Neutrophil (primary cell): ENCODE data around the gene FAM25A.
"Not testable (repeated sequence)": the region's sequence is repeated elsewhere in the genome, so short reads cannot be mapped to it uniquely, and the experiment has no call there.

Source experiments
- H3K27ac ChIP-seq: fragments of 200-600 bp; sonication (generic); 2 replicates; pipeline ENCODE4 v1.5.1; 2016; ENCODE audit warnings: mild to moderate bottlenecking, moderate library complexity
- H3K27me3 ChIP-seq: fragments of 200-600 bp; sonication (generic); 2 replicates; pipeline ENCODE4 v1.6.0; 2016; ENCODE audit warnings: mild to moderate bottlenecking
- H3K36me3 ChIP-seq: fragments of 200-600 bp; sonication (generic); 2 replicates; pipeline ENCODE4 v1.5.1; 2017
- H3K4me1 ChIP-seq, 2 experiments: fragments of 200-600 bp in 1 of 2; sonication (generic) in 1 of 2; 1 replicate in 1 of 2; 2 replicates in 1 of 2; pipeline versions ENCODE4 v1.5.1 to v1.6.1; 2013 to 2016; ENCODE audit warnings: low read depth in 1 of 2, low read length in 1 of 2, mild to moderate bottlenecking in 1 of 2, moderate library complexity in 1 of 2; ENCODE audit not compliant: control insufficient read depth in 1 of 2, insufficient read depth in 1 of 2
- H3K4me3 ChIP-seq, 2 experiments: fragments of 200-600 bp in 1 of 2; sonication (generic) in 1 of 2; 1 replicate in 1 of 2; 2 replicates in 1 of 2; pipeline ENCODE4 v1.5.1; 2013 to 2016; ENCODE audit warnings: low read depth in 1 of 2, low read length in 1 of 2, mild to moderate bottlenecking in 1 of 2, moderate library complexity in 1 of 2
- H3K9me3 ChIP-seq: fragments of 200-600 bp; sonication (generic); 2 replicates; pipeline ENCODE4 v1.5.1; 2016
- TF ChIP-seq, protein P1 (sequence below): fragments of 200-600 bp; sonication (generic); IDR thresholded peaks from 2 replicates; pipeline ENCODE4 v1.5.1; 2016; ENCODE audit warnings: antibody characterized with exemption

FAM25A gene

DNA sequence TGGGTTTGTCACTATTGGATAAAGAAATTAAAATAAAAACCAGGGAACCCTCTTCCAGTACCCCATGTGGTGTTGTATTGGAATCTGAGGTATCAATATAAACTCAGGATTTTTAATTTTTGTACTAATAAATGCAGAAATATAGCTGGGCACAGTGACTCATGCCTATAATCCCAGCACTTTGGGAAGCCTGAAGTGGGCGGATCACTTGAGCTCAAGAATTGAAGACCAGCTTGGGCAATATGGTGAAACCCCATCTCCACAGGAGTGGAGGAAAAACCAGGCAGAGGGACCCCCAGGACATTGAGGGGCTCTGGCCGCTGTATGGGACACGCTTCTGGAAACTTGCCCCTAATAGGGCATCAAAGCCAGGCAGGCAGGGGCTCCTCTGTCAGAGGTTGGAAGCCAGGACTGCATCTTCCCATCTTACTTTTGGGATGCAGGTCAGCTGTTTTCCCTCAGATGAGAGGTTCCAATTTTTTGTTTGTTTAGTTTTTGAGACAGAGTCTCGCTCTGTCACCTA lies 40.7 kb upstream of the FAM25A start:
- Histone ChIP-seq H3K4me1 (no peaks in the 10 kb centered on the region), H3K4me3 (no peak overlapping the region), H3K27ac (no peak overlapping the region), H3K27me3 (peaks cover 11% of the 10 kb centered on the region), H3K9me3 (no peaks in the 10 kb centered on the region), H3K36me3 (no peaks in the 10 kb centered on the region)
- TF ChIP-seq, protein P1, sequence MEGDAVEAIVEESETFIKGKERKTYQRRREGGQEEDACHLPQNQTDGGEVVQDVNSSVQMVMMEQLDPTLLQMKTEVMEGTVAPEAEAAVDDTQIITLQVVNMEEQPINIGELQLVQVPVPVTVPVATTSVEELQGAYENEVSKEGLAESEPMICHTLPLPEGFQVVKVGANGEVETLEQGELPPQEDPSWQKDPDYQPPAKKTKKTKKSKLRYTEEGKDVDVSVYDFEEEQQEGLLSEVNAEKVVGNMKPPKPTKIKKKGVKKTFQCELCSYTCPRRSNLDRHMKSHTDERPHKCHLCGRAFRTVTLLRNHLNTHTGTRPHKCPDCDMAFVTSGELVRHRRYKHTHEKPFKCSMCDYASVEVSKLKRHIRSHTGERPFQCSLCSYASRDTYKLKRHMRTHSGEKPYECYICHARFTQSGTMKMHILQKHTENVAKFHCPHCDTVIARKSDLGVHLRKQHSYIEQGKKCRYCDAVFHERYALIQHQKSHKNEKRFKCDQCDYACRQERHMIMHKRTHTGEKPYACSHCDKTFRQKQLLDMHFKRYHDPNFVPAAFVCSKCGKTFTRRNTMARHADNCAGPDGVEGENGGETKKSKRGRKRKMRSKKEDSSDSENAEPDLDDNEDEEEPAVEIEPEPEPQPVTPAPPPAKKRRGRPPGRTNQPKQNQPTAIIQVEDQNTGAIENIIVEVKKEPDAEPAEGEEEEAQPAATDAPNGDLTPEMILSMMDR: no peak

DNA sequence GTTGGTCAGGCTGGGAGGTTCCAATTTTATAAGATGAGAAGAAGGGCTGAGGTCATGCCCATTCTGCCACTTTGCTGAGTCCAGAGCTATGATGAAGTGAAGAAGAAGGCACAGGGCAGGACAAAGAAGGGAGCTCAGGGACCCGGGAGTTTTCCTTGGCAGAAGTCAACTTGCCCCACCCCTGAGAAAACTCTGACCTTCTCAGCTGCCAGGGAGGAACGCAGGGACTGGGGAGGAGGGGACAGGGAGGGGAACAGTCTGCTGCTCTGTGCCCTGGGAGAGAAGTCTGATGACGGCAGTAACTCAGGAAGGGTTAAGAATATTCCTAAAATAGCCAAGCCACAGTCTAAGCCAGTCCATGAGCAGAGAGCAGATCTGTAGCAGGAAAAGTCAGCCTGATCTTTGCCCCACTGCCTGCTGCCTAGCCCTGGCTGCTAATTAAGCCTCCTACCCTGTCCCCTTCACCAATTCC lies 40.1 kb upstream of the FAM25A start:
- H3K27me3 ChIP-seq: peaks cover 9% of the 10 kb centered on the region
- TF ChIP-seq, protein P1: no peak
- H3K4me1 ChIP-seq: no peaks in the 10 kb centered on the region
- H3K27ac ChIP-seq: no peak overlapping the region
- no peaks in the 10 kb centered on the region for H3K36me3 ChIP-seq
- H3K4me3 ChIP-seq: no peak overlapping the region
- no peaks in the 10 kb centered on the region for H3K9me3 ChIP-seq

DNA sequence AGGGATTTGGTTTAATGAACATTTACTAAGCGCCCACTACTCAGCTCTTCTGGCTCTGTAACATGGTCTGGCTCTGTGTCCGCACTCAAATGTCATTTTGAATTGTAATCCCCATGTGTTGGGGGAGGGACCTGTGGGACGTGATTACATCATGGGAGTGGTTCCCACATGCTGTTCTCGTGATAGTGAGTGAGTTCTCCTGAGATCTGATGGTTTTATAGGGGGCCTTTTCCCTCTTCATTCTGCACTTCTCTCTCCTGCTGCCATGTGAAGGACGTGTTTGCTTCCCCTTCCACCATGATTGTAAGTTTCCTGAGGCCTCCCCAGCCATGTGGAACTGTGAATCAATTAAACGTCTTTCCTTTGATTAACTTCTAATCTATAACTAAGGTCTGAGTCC lies 39.1 kb upstream of the FAM25A start:
- H3K27ac ChIP-seq, H3K27me3 ChIP-seq, H3K9me3 ChIP-seq, H3K4me3 ChIP-seq, H3K4me1 ChIP-seq, H3K36me3 ChIP-seq: not testable (repeated sequence)

DNA sequence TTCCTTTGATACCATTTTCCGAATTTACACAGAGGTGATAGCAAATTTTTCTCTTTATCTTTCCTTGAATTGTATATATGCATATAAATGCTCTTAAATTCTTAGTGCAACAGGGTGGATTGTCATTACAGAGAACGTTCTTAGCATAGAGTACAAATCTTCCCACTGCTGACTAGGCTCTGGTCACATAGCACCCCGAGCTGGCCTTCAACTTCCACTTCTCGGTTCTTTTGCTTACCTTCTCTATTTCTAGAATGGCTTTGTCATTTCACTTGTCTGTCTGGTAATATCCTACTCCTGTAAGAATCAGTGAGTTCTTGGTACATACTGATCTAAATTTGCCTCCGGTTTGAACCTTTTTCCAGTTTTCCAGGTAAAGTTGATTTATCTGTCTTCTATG lies 38.4 kb upstream of the FAM25A start:
- no peaks in the 10 kb centered on the region for H3K9me3 ChIP-seq
- H3K4me1 ChIP-seq: no peaks in the 10 kb centered on the region
- H3K4me3 ChIP-seq: no peak overlapping the region
- H3K27ac ChIP-seq: no peak overlapping the region
- TF ChIP-seq, protein P1: no peak
- H3K27me3 ChIP-seq: peaks cover 9% of the 10 kb centered on the region
- H3K36me3 ChIP-seq: no peaks in the 10 kb centered on the region

DNA sequence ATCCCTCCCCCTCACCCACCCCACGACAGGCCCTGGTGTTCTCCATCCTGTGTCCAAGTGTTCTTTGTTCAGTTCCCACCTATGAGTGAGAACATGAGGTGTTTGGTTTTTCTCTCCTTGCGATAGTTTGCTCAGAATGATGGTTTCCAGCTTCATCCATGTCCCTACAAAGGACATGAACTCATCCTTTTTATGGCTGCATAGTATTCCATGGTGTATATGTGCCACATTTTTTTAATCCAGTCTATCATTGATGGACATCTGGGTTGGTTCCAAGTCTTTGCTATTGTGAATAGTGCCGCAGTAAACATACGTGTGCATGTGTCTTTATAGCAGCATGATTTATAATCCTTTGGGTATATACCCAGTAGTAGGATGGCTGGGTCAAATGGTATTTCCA lies 35.6 kb upstream of the FAM25A start:
- H3K9me3 ChIP-seq, H3K4me1 ChIP-seq, H3K27ac ChIP-seq, H3K4me3 ChIP-seq, H3K36me3 ChIP-seq, H3K27me3 ChIP-seq: not testable (repeated sequence)

DNA sequence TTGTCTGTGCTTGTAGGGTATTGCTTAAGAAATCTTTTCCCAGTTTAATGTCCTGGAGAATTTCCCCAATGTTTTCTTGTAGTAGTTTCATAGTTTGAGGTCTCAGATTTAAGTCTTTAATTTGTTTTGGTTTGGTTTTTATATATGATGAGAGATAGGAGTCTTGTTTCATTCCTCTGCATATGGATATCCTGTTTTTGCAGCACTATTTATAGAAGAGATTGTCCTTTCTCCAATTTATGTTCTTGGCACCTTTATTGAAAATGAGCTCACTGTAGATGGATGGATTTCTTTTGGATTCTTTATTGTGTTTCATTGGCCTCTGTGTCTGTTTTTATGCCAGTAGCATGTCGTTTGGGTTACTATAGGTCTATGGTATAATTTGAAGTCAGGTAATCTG lies 31.6 kb upstream of the FAM25A start:
- H3K36me3 ChIP-seq: no peaks in the 10 kb centered on the region
- H3K4me1 ChIP-seq: no peaks in the 10 kb centered on the region
- no peak overlapping the region for H3K4me3 ChIP-seq
- TF ChIP-seq, protein P1: no peak
- no peaks in the 10 kb centered on the region for H3K9me3 ChIP-seq
- H3K27ac ChIP-seq: no peak overlapping the region
- no peaks in the 10 kb centered on the region for H3K27me3 ChIP-seq

DNA sequence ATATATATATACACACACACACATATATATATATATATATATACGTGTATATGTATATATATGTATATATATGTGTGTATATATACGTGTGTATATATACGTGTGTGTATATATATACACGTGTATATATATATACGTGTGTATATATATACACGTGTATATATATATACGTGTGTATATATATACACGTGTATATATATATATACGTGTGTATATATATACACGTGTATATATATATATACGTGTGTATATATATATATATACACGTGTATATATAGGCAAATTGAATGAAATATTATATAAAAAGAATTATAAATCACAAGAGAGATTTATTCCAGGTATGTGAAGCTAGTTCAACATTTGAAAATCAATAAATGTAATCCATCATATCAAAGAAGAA lies 28.7 kb upstream of the FAM25A start:
- not testable (repeated sequence) for H3K4me3 ChIP-seq, H3K27ac ChIP-seq, H3K27me3 ChIP-seq, H3K9me3 ChIP-seq, H3K36me3 ChIP-seq, H3K4me1 ChIP-seq
